Measurements from ENCODE around the gene TUBB2A.

- TF ChIP-seq CTCF (IDR thresholded peaks at IDR 0.05 in 8 of 11, conservative IDR thresholded peaks at IDR 0.05 in 3 of 11) (no peak), POLR2A (IDR thresholded peaks at IDR 0.05) (no peak)
Observed at GRCh38 chr6:3147914-3148757, 9.2 kb downstream of the TUBB2A start.
